ENCODE data around the gene TRIM63. TPM values are rescaled to one million over a fixed set of nuclear protein-coding genes. Genes with fewer than 3 reads are reported as not detected.
A peak's percentile ranks its signal among the peaks of the same experiment; 100 is the strongest.

Gene TRIM63
- total and polyA plus RNA-seq, 9 of the 15 experiments (the other 6 are each of a cell fraction or from before 2014, with no cell fraction given): 0.08 to 0.57 (median 0.36) TPM

- TF ChIP-seq, protein P1, sequence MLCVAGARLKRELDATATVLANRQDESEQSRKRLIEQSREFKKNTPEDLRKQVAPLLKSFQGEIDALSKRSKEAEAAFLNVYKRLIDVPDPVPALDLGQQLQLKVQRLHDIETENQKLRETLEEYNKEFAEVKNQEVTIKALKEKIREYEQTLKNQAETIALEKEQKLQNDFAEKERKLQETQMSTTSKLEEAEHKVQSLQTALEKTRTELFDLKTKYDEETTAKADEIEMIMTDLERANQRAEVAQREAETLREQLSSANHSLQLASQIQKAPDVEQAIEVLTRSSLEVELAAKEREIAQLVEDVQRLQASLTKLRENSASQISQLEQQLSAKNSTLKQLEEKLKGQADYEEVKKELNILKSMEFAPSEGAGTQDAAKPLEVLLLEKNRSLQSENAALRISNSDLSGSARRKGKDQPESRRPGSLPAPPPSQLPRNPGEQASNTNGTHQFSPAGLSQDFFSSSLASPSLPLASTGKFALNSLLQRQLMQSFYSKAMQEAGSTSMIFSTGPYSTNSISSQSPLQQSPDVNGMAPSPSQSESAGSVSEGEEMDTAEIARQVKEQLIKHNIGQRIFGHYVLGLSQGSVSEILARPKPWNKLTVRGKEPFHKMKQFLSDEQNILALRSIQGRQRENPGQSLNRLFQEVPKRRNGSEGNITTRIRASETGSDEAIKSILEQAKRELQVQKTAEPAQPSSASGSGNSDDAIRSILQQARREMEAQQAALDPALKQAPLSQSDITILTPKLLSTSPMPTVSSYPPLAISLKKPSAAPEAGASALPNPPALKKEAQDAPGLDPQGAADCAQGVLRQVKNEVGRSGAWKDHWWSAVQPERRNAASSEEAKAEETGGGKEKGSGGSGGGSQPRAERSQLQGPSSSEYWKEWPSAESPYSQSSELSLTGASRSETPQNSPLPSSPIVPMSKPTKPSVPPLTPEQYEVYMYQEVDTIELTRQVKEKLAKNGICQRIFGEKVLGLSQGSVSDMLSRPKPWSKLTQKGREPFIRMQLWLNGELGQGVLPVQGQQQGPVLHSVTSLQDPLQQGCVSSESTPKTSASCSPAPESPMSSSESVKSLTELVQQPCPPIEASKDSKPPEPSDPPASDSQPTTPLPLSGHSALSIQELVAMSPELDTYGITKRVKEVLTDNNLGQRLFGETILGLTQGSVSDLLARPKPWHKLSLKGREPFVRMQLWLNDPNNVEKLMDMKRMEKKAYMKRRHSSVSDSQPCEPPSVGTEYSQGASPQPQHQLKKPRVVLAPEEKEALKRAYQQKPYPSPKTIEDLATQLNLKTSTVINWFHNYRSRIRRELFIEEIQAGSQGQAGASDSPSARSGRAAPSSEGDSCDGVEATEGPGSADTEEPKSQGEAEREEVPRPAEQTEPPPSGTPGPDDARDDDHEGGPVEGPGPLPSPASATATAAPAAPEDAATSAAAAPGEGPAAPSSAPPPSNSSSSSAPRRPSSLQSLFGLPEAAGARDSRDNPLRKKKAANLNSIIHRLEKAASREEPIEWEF (CRISPR knock-in tag; IDR thresholded peaks at IDR 0.05): peak; percentile 95
- TF ChIP-seq MCM2 (IDR thresholded peaks at IDR 0.05; ENCODE audit: low read depth) (no peak), BCOR (IDR thresholded peaks at IDR 0.05) (no peak), TSC22D4 (tag; IDR thresholded peaks at IDR 0.05) (no peak), NFE2L1 (tag; IDR thresholded peaks at IDR 0.05; ENCODE audit: borderline replicate concordance, low read depth) (peak; percentile 36; the same call in 1 of the 2 replicates), ATF2 (CRISPR knock-in tag; IDR thresholded peaks at IDR 0.05) (no peak), U2AF1 (optimal IDR thresholded peaks at IDR 0.05; ENCODE audit: low read depth, low read length) (no peak), STAT6 (CRISPR knock-in tag; IDR thresholded peaks at IDR 0.05) (no peak), SREBF2 (CRISPR knock-in tag; IDR thresholded peaks at IDR 0.05) (no peak), ZNF740 (CRISPR knock-in tag; IDR thresholded peaks at IDR 0.05) (no peak), ZNF740 (tag; IDR thresholded peaks at IDR 0.05) (peak in 1 of 2 experiments; percentile 75; a peak in 2 of 4 replicates), PCBP1 (IDR thresholded peaks at IDR 0.05; ENCODE audit: low read depth, low read length, poor library complexity, severe bottlenecking) (no peak)
- TF ChIP-seq, protein P2, sequence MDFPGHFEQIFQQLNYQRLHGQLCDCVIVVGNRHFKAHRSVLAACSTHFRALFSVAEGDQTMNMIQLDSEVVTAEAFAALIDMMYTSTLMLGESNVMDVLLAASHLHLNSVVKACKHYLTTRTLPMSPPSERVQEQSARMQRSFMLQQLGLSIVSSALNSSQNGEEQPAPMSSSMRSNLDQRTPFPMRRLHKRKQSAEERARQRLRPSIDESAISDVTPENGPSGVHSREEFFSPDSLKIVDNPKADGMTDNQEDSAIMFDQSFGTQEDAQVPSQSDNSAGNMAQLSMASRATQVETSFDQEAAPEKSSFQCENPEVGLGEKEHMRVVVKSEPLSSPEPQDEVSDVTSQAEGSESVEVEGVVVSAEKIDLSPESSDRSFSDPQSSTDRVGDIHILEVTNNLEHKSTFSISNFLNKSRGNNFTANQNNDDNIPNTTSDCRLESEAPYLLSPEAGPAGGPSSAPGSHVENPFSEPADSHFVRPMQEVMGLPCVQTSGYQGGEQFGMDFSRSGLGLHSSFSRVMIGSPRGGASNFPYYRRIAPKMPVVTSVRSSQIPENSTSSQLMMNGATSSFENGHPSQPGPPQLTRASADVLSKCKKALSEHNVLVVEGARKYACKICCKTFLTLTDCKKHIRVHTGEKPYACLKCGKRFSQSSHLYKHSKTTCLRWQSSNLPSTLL (IDR thresholded peaks at IDR 0.05): no peak
- TF ChIP-seq, protein P3, sequence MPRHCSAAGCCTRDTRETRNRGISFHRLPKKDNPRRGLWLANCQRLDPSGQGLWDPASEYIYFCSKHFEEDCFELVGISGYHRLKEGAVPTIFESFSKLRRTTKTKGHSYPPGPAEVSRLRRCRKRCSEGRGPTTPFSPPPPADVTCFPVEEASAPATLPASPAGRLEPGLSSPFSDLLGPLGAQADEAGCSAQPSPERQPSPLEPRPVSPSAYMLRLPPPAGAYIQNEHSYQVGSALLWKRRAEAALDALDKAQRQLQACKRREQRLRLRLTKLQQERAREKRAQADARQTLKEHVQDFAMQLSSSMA (CRISPR knock-in tag; IDR thresholded peaks at IDR 0.05): no peak
These were observed 17.7 kb downstream of the TRIM63 start (continued) for GRCh38 chr1:26049531-26050247.
